Frontal cortex (tissue), 4 donors: ENCODE measurements around the gene SMG6. TPM values are rescaled to one million over a fixed set of nuclear protein-coding genes. Genes with fewer than 3 reads are reported as not detected.

Source experiments
- DNase-seq, 2 donors: peaks; one replicate each; pipeline ENCODE4 v3.0.0; 2012; ENCODE audit warnings: low spot score in 2 of 2
- FAIRE-seq: peaks from 2 replicates; lab custom pipeline; 2012; peaks lifted over from hg19 to GRCh38; lab: Jason Lieb, UNC
- total RNA-seq: library from RNA; depleted of rRNA; stranded (reverse); fragments of >200 nt; gene quantifications from one replicate; pipeline ENCODE4 v1.2.3, GENCODE V29; 2014
- donor health status: control.
- donor health status: control.
- donor health status: control.

SMG6 gene
- total RNA-seq, 1 donor from 2014 or later, result 17.5 TPM

DNA sequence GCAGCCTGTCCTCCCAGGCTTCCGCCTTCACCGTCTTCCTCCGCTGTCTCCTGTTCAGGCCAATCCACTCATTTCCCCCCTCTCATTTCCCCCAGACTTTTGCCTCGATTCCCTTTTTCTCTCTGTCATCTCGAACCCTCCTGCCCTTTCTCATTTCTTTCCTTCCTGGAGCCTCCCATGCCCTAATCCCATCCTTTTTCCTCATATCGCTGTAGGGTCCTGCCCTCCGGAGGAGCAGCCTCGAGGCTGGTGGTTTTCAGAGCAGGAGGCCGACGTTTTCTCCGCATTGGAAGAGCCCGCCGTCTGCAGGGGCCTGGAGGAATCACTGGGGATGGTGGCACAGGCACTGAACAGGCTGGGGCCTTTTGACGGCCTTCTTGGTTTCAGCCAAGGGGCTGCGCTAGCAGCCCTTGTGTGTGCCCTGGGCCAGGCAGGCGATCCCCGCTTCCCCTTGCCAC, 261.2 kb downstream of the SMG6 start:
- DNase-seq, result no peak
- FAIRE-seq, result no peak

DNA sequence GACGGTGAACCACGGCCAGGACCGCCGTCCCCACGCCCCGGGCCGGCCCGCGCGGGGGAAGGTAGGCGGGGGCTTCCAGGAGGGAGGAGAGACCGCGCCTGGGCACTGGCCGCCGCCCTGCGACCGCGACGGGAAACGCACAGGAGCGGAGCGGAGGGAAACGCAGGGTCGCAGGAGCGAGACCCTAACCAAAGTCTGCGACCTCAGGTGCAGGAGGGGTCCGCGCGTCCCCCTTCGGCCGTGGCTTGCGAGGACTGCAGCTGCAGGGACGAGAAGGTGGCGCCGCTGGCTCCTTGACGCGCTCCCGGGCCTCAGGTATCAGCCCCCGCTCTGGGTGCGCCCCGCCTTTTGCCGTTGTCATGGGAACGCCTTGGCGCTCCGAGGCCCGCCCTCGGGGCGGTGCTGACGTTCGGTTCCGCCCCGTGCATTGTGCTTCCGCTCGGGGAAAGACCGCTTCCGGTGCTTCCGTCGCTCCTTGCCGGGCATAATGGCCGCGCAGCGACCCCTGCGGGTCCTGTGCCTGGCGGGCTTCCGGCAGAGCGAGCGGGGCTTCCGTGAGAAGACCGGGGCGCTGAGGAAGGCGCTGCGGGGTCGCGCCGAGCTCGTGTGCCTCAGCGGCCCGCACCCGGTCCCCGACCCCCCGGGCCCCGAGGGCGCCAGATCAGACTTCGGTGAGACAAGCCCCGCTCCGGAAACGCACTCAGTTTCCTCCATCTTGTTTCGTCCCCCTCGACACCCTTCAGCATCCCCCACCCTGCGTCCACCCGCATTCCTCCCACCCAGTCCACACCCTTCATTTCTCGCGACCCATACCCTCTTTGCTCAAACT, 261.8 kb downstream of the SMG6 start, which contains the start of gene OVCA2:
OVCA2 (plus strand) TSS at position 462 of the 829 bp plus-strand sequence; CDS start at position 488, 26 bp downstream.
- no peak for FAIRE-seq
- DNase-seq, result peak; percentile 98 to 99

DNA sequence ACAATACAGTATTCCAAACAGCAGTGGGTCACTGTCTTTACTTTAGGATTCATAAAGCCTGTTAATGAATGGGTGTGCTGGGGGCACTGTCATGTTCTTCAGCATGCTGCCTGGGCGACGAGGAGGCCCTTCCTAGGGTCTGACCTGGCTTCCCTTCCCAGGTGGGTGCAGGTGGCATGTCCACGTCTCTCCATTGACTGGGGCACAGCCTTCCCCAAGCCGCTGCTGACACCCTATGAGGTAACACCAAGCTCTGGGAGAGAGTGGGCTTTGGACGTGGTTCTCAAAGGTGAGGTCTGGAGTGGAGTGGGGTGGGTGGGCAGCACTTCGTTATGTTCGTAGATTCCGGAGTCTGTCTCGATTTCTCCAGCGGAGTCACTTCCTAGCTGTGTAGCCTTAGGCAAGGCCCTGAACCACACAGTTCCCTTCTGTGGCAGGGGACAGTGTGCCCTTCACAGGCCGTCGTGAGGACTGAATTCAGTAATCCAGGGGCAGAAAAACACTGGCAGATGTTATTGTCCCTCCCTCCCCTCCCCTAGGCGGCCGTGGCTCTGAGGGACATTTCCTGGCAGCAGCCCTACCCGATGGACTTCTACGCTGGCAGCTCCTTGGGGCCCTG, 262.5 kb downstream of the SMG6 start:
- DNase-seq (no peak), FAIRE-seq (no peak)

DNA sequence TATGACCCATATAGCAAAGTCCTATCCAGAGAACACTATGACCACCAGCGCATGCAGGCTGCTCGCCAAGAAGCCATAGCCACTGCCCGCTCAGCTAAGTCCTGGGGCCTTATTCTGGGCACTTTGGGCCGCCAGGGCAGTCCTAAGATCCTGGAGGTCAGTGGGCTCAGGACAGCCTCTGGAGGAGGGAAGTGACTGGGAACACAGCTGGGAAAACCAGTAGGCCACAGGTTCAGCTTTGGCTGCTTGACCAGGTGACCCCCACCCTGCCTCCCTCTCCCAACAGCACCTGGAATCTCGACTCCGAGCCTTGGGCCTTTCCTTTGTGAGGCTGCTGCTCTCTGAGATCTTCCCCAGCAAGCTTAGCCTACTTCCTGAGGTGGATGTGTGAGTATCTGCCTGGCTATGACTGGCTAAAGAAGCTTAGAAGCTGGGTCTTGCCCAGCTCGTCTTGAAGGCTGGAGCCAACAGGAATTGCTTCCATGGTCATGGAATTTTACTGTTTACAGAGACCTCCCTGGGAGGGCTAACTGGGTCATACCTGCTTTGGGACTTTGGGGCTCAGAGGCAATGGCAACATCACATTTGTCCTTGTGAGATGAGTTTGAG, 263.3 kb downstream of the SMG6 start:
- FAIRE-seq (no peak), DNase-seq (no peak)

DNA sequence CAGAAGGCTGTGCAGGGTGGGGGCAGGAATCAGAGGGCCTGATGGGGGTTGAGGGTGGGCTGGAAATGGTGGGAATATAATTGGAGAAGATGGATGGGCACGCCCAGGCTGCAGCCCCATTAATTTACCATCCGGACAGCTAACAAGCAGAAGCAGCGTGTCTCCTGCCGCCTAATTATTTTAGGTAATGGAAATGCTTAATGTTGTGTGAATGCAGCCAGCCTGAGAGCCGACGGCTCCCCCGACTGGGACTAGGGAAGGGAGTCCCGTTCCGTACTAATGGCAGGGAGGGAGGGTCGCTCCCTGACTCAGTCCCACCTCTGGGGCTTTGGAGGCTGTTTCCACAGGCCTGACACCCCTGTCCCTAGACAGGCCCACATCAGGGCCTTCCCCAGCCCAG, 266.4 kb downstream of the SMG6 start:
- no peak for DNase-seq
- no peak for FAIRE-seq

DNA sequence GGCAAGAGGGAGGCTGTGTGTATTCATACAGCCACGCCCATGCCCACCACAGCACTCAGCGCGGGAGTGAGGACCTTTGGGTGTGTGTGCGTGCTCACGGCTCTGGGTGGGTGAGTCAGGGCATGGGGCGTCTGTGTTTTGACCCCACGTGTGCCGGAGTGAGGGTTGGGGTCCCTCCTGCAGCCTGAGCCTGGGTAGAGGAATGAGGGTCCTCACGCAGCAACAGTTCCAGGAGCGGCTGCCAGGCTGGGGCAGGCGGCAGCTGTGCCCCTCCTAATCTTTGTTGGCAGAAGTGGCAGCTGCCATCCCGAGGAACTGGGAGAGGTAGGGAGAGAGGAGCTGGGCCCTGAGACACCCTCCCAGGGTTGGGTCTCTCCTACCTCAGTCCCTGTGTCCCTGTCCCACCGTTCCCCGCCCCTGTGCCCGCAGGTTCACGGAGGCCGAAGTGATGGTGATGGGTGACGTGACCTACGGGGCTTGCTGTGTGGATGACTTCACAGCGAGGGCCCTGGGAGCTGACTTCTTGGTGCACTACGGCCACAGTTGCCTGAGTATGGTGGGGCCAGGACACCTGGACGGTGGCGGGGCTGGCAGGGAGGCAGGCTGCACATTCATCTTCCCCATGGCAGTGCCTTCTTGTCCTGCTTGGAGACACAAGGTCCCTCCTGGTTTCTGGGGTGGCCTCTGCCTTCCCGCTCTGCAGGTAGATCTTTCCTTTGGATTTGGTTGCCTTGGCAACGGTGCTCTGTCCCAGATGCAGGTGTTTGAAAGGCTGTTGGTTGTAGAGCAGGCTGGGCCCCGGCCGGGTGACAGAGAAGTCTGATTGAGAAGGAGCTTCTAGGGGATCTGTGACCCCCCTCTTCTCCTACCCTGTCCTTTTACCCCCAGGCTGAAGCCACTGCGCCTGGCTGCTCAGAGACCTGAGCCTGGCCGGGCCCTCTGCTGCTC, 267.8 kb downstream of the SMG6 start:
- no peak for DNase-seq
- no peak for FAIRE-seq

DNA sequence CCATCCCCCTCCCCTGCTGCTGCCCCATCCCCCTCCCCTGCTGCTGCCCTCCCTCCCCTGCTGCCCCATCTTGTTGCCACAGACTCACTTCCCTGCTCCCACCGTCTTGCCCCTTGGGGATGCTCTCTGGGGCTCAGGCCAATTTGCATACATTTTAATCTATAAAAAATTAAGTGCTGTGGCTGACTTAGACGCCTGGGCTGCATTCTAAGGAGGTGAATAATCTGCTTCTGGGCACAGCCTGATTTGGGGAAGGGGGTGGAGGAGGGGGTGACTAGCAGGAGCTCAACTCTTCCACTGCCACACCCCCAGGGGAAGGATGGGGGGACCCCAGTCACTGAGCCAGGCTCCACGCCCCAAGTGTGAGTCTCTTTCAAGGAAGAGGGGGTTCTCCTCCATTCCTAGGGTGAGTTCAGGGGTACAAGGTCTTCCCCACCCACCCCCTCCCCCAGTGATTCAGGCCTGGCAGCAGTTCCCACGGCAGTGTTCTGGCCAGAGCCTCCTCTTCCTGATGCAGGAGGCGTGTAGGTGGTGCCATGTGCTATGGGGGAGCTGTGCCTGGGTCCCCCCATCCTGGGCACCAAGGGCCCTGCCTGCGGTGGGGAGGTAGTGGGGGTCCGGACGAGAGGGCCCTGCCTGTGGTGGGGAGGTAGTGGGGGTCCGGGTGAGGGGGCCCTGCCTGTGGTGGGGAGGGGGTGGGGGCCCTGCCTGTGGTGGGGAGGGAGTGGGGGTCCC, 268.6 kb downstream of the SMG6 start:
- FAIRE-seq (no peak), DNase-seq (no peak)

DNA sequence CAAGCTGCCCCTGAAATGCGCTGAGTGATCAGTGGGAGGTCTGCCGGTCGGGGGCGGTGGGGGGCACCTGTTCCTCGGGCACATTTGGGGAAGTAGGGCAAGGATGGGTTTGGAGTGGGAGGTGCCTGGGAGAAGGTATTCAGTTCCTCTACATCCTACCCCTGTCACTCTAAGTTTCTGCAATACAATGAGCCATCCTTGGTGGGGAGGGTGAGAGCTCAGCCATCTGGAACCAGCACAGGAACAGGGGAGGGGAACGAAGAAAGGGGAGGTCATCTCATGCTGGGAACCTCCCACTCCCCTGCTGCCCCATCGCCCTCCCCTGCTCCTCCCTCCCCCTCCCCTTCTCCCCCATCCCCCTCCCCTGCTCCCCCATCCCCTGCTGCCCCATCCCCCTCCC, 269.4 kb downstream of the SMG6 start:
- FAIRE-seq, result no peak
- no peak for DNase-seq

DNA sequence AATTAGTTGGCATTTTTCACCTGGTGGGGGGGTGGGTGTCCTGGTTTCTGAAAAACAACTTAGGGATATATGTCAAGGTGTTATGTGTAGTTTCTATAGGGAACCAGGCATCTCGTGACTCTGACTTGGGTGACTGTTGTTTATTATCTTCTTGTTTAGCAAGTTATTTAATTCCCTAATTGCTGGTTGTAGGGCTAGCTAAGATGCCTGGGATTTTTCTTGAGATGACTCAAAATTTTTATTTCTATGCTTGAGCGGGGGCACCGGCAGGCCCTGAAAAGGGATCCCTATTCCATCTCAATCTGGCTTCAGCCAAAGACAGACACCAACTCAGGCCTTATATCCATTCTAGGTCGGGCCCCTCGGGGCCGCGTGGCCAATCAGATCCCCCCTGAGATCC, 270.4 kb downstream of the SMG6 start:
- no peak for FAIRE-seq
- no peak for DNase-seq

DNA sequence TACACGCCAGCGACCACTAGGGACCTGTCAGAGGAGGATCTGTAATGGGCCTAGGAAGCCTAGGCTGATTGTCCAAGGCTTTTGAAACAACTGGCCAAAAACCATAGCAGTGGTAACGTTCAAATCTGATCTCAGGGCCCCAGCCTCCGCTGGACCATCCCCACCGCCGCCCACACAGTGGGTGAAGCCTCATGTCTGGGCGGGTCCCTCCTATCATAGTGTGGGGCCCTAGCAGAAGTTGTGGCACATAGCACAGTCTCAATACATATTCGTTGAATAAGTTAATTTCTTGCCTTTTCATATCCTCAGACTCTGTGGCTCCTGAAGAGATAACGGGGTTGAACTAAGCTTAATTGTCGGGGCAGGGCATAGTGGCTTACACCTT, 272.8 kb downstream of the SMG6 start:
- no peak for DNase-seq
- FAIRE-seq, result no peak

DNA sequence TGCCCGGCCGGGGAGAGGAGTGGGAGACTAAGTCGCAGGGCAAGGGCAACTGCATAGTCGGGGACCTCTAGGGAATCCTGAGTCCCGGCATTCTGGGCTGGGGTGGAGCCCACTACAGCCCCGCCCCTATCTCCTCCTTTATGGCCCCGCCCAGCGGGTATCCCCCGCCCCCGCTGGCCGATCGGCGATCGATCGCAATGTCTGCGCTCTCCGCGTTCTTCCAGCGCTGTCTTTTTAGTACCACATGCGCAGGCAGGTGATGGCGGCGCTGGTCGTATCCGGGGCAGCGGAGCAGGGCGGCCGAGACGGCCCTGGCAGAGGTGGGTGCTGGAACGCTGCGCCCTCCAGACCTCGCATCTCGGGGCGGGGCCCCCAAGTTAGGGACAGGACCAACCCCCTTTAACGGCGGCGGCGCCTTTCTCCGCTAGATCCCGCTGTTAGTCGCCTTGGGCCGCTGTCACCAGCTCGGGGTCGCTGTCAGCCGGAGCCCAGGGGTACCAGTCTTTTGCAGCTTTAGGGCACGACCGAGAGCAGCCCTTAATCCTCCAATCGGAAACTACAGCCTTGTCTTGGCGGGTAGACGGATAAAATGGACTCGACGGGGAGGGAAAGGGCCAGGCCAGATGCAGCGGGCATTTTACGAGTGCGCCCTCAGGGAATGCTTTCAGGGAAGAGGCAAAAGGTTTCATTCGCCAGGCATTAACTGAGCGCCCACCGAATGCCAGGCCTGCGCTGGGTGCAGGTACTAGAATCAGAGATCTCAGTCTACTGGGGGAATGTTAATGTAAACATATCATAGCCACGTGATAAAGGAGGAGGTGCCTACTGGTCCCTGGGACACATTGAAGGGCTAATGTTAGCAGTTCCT, 273.4 kb downstream of the SMG6 start, which contains the start of gene DPH1:
DPH1 (plus strand) TSS at position 243 of the 868 bp plus-strand sequence; CDS start at position 260, 17 bp downstream.
- FAIRE-seq (no peak), DNase-seq (peak; percentile 90 to 96)

DNA sequence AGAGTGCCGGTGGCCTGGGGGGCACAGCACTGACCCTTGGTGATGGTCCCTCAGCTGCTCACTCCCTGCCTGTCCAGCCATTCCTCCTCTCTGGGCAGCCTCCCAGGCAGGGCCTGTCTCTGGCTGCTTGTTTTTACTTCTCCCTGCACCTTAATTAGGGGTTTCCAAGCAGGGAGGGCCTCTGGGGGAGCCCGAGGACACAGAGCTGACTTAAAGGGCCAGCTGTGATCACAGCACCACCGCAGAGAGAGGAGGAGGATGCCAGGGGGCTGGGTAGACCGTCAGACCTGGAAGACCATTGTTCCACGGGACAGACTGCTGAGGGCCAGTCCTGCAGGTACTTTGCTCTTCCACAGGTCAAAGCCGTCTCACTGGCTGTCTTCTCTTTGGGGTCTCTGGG, 274.8 kb downstream of the SMG6 start:
- no peak for FAIRE-seq
- no peak for DNase-seq

DNA sequence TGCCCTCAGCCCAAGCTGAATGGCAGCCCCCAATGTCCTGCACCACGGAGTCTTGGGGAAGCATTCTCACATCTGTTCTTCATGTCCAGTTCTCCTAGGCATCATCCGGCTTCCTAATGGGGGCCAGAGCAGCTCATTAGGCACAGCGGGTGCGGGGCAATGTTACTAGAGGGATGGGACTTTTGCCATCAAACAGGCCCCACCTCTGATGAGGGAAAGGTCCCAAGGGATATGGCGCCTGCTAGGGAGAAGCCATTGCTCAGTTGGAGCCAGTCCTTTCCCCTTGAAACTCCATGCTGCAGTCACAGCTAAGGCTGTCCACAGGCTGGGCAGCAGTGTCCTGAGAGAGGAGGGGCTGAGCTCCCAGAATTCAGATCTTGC, 275.4 kb downstream of the SMG6 start:
- no peak for FAIRE-seq
- DNase-seq, result no peak

DNA sequence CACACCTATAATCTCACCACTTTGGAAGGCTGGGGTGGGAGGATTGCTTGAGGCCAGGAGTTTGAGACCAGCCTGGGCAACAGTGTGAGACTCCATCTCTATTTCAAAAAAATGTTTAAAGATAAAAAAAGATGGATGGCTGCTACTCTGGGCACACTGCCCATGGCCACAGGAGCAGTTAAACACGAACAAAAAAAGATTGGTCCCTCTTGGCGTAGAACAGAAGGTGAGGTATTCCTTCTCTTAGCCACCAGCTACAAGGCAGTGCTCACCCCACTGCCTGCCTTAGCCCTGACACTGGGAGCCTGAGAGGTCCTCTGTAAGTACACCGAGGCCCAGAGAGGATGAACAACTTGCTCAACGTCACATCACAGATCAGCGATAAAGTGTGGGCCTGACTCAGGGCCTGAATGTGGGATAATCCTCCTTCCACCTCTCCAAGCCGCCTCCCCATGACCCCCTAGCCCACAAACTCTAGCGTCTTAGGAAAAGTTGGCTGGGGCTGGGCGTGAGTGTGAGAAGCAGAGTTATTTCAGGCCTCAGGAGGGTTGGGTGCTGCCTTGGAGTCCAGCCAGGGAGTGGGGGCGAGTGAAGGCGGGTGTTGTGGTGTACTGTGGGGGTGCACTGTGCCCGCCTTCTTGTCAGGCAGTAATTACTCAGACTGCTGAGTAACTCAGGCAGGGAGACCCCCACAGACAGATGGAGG, 275.9 kb downstream of the SMG6 start:
- no peak for DNase-seq

DNA sequence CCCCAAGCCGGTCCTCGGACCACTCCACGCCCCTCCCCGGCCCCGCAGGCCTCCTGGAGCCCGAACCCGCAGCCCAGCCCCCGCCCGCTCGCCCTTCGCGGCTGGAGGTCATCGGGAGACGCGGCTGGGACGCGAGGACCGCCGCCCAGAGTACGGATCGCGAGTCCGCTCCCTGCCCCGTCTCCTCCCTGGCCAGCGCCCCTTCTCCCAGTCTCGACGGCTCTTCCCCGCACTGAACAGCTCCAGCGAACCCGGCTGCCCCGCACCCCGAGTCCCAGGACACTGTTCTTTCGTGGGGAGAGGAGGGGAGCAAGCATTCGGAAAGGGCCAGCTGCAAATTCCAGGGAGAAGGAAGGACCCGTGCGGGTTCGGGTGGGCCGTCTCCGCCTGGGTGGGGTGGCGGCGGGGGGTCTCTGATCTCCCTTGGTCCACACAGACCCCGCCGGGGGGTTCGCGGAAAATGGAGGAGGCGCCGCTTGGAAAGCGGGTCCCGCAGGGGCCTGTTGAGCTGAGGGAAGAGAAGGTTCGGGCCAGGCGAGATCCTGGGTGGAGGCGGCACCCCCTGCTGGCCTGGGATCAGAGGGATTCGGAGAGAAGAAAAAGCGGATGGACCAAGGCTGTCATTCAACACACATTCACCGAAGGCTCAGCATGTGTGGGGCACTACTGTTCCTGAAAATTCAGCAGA, 277.8 kb downstream of the SMG6 start:
- FAIRE-seq, result no peak
- DNase-seq, result peak; percentile 73 to 80

More for the DNA sequence above, 275.9 kb downstream of the SMG6 start:
- no peak for FAIRE-seq

DNA sequence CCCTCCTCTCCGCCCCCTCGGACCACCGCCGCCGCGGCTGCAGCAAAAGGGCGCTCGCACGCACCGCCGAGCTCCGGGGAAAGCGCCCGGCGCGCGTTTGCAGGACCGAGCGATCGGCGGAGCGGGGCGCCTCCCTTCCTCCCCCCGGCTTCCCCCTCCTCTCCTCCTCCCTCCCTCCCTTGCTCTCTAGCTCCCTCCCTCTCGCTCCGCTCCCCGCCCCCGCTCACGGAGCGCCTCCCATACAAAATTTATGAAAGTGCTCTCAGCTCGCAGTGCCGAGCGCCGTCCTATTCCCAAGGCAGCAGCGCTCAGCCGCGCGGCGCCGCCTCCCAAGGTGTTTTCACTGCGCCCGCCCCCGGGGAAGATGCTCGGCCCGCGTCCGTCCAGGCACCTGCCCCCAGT, 278.4 kb downstream of the SMG6 start, which contains the start of gene RTN4RL1:
RTN4RL1 (minus strand) TSS at position 115 of the 402 bp plus-strand sequence. CDS start 469 bp downstream, outside the sequence.
- peak; percentile 74 to 77 for DNase-seq
- no peak for FAIRE-seq
